GM12801 (cell line): ENCODE measurements around the gene RBM17.

ENCODE experiments used
- TF ChIP-seq, protein P1 (sequence below): IDR thresholded peaks from one replicate; pipeline ENCODE4 v1.5.1; 2011; ENCODE audit warnings: control low read depth; ENCODE audit not compliant: insufficient read length; ENCODE audit errors: extremely low read depth

Gene RBM17

DNA sequence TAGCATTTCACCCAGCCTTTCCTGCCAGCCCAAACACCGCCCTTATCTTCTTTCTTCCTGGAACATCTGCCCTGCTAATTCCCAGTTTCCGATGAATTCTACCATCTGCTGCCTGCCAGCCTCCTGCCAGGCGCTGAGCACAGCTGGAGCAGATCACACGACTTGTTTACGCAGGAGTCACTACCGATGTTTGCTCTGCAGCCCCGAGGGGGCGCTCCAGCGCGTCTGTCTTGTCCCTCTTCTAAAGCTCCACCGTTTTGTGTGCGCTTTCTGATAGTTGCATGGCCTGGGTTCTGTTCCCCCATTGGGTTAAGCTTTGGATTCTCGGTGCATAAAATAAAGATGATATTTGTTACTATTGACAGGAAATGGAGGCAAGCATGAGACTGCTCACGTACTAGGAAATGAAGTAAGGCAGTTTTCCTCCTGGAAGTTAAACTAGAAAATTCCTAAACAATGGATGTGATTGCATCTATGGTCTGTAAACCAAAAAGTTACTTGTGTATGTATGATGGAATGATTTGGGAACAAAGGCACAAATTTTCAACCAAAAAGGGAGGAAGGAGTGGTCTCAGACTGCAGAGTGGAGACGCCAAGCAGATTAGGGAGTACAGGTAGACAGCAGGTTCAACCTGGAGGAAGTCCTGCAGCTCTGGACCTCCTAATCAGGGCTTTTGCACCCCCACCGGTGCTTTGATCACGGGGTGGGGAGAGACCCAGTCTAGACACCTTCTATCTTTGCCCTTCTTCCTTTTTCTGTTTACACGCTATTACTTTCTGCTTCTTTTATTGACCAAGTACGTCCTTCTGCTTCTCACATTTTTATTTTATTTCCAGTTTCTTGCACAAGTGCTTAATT is 2.2 kb upstream of the RBM17 start:
- TF ChIP-seq, protein P1, sequence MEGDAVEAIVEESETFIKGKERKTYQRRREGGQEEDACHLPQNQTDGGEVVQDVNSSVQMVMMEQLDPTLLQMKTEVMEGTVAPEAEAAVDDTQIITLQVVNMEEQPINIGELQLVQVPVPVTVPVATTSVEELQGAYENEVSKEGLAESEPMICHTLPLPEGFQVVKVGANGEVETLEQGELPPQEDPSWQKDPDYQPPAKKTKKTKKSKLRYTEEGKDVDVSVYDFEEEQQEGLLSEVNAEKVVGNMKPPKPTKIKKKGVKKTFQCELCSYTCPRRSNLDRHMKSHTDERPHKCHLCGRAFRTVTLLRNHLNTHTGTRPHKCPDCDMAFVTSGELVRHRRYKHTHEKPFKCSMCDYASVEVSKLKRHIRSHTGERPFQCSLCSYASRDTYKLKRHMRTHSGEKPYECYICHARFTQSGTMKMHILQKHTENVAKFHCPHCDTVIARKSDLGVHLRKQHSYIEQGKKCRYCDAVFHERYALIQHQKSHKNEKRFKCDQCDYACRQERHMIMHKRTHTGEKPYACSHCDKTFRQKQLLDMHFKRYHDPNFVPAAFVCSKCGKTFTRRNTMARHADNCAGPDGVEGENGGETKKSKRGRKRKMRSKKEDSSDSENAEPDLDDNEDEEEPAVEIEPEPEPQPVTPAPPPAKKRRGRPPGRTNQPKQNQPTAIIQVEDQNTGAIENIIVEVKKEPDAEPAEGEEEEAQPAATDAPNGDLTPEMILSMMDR = peak; percentile 63

DNA sequence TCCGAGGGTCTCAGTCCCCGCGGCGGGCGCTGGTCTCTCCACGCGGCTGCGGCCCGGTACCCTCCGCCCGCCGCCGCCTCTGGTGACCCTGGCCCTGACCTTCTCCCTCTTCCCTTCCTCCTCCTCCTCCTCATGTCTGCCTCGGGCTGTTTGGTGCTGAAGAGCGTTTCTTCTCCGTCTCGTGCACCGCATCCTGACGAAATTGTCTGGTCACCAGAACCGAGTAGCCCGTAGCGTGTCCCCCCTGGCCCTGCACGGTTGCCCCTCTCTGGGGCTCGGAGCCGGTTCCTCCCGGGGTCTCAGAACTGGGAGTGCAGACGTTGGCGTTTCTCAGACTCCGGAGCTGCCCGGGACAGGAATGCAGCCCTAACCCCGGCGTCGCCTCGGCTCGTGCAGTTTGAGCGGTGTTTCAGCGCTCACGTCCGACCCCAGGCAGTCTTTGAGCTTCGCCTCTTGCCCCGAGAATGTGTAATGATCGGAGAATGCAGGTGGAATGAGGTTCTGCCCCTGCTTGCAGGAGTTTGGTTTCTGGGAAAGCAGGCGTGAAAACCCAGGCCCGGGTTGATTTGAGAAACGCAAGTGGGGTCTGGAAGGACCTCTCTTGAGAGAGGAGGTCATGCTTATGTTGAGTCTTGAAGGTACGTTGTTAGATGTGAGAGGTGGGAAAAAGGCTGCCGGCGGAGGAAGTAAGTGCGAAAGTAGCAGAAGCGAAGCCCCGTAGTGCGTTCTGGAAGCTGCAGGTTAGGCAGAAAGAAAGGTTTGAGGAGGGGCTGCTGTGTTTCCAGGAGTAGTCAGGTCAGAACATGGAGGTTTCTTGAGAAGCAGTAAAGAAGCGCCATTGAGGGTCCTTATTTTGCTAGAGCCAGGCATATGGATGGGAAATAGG is 743 bp downstream of the RBM17 start:
- TF ChIP-seq, protein P1 = no peak

DNA sequence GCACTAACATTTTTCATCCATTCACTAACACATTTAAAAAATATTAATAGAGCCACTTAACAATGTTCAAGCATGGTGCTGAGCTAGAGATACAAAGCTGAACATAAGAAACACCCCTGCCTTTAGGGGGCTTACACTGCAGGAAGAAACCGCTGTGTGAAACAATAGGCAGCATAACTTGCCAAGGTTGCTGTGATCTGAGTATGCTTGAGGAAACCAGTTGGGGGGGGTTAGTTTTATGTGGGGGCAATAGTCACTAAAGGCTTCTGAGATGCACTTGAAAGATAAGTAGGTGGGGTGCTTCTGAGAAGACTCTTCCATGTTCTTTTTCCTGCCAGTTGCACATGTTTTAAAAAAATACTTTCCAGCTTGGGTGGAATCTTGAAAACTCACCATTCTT is 2.8 kb downstream of the RBM17 start:
- TF ChIP-seq, protein P1 = no peak

DNA sequence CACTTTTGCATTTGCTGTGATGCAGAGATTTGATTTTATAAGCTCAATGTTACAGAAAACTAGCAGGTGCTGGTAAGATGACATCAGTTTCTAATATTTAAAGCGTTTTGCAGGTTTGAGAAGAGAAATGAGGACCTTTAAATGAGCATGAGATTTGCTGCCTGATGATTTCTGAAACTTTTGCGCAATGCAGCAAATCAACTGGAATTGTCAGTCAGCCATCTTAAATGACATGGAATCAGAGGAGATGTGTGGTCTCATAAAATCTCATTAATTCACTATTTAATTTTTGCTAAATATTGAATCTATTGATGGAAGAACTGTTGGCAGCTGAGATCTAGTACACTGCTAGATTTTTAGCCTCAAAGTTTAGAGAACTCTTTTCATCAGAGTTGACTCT is 3.9 kb downstream of the RBM17 start:
- TF ChIP-seq, protein P1 = no peak

DNA sequence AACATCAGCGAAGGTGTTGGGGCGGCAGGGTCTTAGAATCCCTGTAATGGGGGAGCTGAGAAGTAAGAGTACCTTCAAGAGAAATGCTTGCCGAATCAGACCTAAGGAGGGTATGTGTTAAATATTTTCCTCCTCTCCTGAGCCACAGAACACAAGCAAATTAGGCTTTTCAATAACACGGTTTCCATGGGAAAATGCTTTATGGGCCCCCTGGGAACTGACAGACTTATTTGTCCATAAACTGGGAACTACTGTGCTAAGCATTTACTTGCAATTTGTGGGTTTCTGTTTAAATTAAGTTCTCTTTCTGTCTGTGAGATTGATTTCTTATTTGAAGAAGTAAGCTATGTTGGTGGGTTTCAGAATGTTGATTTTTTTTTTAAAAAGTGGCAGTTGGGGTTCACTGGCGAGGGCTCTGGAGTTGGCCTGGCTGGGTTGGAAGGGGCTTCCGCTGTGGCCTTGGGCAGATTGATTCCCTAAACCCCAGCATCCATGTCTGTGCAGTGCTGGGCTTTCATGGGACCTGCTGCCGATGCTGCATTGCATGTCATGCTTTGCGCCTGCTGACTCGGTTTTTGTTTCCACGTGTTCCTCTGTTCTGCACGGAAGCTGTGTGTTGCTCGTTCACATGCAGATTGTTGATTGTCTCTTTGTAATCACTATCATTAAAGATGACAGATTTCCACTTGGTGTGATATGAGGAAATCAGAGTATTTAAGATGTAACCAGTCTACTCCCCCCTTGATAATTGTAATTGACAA is 7.2 kb downstream of the RBM17 start:
- TF ChIP-seq, protein P1 = no peak

DNA sequence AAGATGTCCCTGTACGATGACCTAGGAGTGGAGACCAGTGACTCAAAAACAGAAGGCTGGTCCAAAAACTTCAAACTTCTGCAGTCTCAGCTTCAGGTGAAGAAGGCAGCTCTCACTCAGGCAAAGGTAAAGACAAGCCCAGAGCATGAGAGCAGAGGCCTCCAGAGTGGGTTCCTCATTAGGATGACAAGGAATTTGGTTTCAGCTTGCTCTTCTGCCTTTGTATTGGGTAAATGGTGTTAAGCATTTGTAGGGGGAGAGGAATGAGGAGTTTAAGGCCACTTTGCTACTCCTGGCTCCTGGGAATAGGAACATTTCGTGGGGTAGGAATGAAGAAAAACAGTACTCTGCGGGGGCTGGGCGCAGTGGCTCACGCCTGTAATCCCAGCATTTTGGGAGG is 8.2 kb downstream of the RBM17 start:
- TF ChIP-seq, protein P1 = no peak

DNA sequence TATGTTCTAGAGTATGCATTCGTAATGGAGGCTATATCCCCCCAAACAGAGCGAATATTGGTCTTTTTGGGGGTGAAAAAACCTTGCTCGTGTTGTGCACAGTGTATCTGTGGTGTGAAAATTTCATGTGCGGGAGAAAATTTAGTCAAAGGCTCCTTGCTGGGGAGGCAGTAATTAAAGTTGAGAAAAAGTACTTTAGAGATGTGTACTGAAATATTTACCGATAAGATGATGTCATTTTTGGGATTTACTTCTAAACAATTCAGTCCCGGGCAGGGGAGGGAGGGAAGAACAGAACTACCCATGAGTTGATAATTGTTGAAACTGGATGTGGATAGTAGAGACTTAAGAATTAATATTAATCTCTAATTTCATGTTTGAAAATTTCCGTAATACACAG is 9.3 kb downstream of the RBM17 start:
- TF ChIP-seq, protein P1 = no peak
